NCI-H2081 treated with DMSO at 0.1 percent for 48 hours (cell line): ENCODE data around the gene RHD.
A peak's percentile ranks its signal among the peaks of the same experiment; 100 is the strongest.
"Not testable (repeated sequence)": the region's sequence is repeated elsewhere in the genome, so short reads cannot be mapped to it uniquely, and the experiment has no call there.

Source experiments
- DNase-seq: peaks from one replicate; lab custom pipeline; 2025; lab: John Stamatoyannopoulos, UW

Gene RHD

DNA sequence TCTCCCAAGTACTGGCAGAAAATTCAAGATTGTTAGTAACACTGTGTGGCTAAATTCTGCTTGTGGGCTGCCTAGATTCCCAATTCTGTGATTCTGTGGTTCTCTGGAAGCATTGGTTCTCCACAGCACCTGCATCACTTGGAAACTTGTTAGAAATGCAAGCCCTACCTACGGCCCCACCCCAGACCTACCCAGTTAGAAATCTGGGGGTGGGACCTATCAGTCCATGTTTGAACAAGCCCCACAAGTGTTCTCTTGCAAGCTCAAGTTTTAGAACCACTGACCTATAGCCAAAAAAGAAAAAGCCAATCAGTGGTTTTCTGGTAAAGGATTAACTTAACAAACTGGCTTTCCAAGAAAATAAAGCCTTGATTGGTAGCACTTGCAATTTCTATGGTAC lies 35.9 kb downstream of the RHD start:
- DNase-seq, result not testable (repeated sequence)

GRCh38 chr1:25309085-25309484 lies 36.8 kb downstream of the RHD start:
- not testable (repeated sequence) for DNase-seq

- not testable (repeated sequence) for DNase-seq
These were observed 37.2 kb downstream of the RHD start for GRCh38 chr1:25309486-25309885.

- not testable (repeated sequence) for DNase-seq
These were observed 40.6 kb downstream of the RHD start for GRCh38 chr1:25312806-25313470.

GRCh38 chr1:25320314-25320938 lies 48.1 kb downstream of the RHD start:
- not testable (repeated sequence) for DNase-seq

DNA sequence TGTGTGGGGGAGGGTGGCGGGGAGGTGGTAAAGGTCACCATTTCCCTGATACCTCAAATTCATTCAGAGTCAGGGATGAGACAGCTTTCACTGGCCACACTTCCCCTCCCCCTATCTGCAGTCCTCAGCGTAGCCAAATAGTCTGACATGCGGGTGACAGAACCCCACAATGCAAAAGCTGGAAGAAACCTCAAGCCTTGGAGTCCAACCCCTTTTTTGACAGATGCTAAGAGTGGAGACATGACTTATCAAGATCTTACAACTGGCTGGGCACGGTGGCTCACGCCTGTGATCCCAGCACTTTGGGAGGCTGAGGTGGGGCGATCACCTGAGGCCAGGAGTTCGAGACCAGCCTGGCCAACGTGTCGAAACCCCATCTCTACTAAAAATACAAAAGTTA lies 49.8 kb downstream of the RHD start:
- not testable (repeated sequence) for DNase-seq

DNA sequence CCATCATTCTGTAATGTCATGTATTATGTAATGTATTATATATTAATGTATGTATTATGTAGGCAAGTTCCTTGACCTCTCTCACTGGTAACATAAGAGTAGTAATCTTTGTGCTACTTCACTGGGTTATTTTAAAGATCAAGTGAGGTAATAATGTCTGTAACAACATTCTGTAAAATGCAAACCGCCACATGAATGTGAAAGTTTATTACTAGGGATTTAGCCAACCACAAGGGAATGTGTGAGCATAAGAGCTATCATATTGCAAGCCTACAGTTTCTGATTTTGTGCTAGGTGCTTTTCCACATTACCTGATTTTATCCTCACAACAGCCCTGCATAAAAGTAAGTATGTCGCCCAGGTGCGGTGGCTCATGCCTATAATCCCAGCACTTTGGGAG lies 52.1 kb downstream of the RHD start:
- DNase-seq, result not testable (repeated sequence)

- DNase-seq, result not testable (repeated sequence)
These were observed 55.8 kb downstream of the RHD start for GRCh38 chr1:25327864-25328790.

GRCh38 chr1:25328791-25329185 lies 56.5 kb downstream of the RHD start:
- not testable (repeated sequence) for DNase-seq

GRCh38 chr1:25329336-25329735 lies 57.0 kb downstream of the RHD start:
- not testable (repeated sequence) for DNase-seq

DNA sequence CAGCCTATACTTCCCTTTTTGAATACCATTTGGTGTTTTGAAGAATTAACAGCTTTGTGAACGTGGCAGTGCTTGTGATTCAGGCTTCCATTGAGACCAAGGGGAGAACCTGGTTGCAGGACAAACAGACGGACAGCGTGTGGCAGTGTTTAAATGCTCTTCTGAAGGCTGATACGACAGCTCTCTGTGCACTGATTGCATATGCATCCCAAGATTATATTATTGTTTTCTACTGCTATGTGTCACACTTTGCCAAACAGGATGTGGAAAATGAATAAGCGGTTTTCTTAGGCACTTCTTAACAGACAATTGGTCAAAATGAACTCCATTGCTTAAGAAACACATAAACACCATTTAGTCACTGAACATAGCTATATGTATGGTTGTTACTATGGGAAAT lies 57.6 kb downstream of the RHD start:
- DNase-seq, result not testable (repeated sequence)

GRCh38 chr1:25336922-25337354 lies 64.6 kb downstream of the RHD start:
- DNase-seq, result not testable (repeated sequence)

DNA sequence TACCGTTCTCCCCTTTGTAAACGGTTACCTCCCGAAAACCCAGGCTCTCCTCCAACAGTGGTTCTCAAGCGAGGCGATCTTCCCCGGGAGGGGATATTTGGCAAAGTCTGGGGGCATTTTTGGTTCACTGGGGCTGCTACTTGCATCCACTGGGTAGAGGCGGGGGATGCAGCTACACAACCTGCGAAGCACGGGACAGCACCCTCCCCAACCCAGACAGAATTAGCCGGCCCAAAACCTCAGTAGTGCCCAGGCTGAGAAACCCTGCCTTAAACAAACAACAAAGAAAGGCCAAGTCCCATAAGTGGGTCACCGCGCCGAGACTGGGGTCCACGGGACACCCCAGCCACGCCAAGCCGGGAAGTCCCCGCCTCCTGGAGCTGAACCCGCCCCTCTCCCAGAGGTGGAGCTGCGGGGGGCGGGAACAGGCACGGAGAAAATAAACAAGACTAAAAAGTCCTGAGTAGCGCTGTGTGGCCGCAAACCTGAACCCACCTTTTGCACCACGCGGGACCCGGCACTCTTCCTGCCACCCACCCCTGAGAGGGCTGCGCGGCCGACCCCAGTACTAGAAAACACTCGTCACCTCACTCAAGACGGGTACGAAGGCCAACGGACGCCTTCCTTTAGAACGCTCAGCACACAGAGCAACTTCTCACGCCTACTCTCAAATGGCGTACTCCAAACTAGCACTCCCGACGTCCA lies 65.3 kb downstream of the RHD start:
- DNase-seq, result not testable (repeated sequence)

GRCh38 chr1:25338188-25338981 lies 66.1 kb downstream of the RHD start, which contains the start of gene TMEM50A:
TSS of gene TMEM50A (plus strand) at chr1:25338334. CDS start at chr1:25340487, 2,153 bp downstream.
- peak; percentile 15 for DNase-seq

- no peak for DNase-seq
These were observed 66.7 kb downstream of the RHD start for GRCh38 chr1:25338986-25339385.

DNA sequence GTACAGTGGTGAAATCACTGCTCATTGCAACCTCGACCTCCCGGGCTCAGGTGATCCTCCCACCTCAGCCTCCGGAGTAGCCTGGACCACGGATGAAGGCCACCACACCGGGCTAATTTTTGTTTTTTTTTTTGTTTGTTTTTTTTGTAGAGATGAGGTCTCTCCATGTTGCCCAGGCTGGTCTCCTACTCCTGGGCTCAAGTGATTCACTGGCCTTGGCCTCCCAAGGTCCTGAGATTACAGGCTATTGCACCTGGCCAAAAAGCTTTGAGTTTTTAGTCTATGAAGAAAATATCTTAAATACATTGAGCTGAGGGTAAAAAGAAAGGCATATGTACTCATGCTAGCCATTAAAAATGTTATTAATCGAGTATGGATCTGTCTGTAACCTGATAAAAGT lies 69.4 kb downstream of the RHD start:
- DNase-seq, result no peak

DNA sequence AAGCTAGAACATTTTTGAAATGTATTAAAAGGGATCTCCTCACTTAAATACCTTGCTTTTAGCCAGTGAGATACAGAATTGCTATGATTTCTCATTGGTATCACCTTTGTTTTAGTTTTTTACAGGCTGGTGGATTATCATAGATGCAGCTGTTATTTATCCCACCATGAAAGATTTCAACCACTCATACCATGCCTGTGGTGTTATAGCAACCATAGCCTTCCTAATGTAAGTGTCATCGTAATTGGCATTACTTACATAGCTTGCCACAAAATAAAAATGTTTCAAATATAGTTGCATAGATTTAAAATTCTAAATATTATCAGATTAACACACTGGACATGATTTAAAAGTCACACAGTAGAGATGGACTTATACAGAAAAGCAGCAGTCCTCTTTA lies 70.5 kb downstream of the RHD start:
- DNase-seq, result no peak

- no peak for DNase-seq
These were observed 71.6 kb downstream of the RHD start for GRCh38 chr1:25343872-25344271.

DNA sequence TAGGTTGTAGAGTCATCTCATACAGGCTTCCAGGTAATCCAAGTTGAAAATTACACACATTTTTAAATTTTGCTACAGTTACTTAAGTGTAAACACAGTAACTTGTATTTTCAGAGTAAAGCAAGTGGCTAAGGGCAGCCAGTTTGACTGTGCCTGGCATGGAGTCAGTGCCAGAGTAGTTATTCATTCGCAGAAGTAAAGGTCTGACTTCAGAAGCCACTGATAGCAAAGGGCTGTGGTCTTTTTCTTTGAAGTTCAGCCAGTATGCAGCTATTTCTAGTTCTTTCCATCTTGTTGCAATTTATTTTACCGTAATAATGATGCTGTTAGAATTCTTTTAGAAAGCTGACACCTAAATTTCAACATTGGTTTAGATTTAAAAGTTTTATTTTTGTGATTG lies 75.2 kb downstream of the RHD start:
- DNase-seq, result no peak

DNA sequence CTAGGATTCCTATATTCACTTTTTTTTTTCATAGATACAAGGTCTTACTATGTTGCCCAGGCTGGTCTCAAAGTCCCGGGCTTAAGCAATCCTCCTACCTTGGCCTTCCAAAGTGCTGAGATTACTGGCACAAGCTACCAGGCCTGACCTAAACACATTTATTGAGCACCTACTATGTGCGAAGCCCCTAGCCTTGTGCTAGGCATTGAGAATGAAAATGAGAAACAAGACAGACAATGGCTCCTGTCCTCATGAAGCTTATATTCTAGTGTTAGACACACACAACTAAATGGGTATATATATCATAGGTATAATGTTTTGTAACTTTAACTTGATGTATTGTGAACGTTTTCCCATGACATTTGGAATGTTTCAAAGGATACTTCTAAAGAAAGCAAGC lies 77.3 kb downstream of the RHD start:
- no peak for DNase-seq

GRCh38 chr1:25355841-25356395 lies 83.6 kb downstream of the RHD start:
- DNase-seq, result no peak
